GM10248 (cell line): ENCODE measurements around the gene RANBP17.

Experiments used
- CTCF ChIA-PET: fragments of 300-600 bp; sonication (Branson Sonifier 250); formaldehyde crosslinking; extraction: SDS; loops from one replicate; lab custom pipeline; 2021; ENCODE audit warnings: antibody characterized with exemption; lab: Yijun Ruan, JAX
- POLR2A ChIA-PET: fragments of 350-650 bp; sonication (Branson Sonifier 250); formaldehyde crosslinking; extraction: SDS; loops from one replicate; lab custom pipeline; 2020; ENCODE audit warnings: antibody characterized with exemption; lab: Yijun Ruan, JAX
- DNase-seq: peaks from one replicate; pipeline ENCODE4 v3.0.0; 2012; ENCODE audit errors: extremely low spot score
- CTCF ChIP-seq: IDR thresholded peaks from 2 replicates; pipeline ENCODE4 v1.5.1; 2012; ENCODE audit warnings: mild to moderate bottlenecking, low read depth; ENCODE audit errors: extremely low read depth, missing control alignments, control extremely low read depth

Gene RANBP17

GRCh38 chr5:171074747-171075146 lies 212.9 kb downstream of the RANBP17 start:
- DNase-seq = no peak
- TF ChIP-seq CTCF = no peak
- ChIA-PET POLR2A (no interaction called here), CTCF (no interaction called here)

- POLR2A ChIA-PET = no interaction called here
- DNase-seq = no peak
- TF ChIP-seq CTCF = no peak
- CTCF ChIA-PET = interaction anchor here (0.9 to 1.2 kb wide), 2 partner anchors 8 to 11 kb away, joined by 3 to 5 read pairs; no protein-coding TSS in a partner anchor
Measured at GRCh38 chr5:171080186-171080938, 218.5 kb downstream of the RANBP17 start.

GRCh38 chr5:171081319-171081718 lies 219.5 kb downstream of the RANBP17 start:
- no peak for DNase-seq
- CTCF ChIA-PET = interaction anchor here (0.9 to 1.2 kb wide), 2 partner anchors 9 to 10 kb away, joined by 3 to 5 read pairs; no protein-coding TSS in a partner anchor
- POLR2A ChIA-PET = no interaction called here
- TF ChIP-seq CTCF = no peak

- ChIA-PET CTCF (interaction anchor here (2.0 kb wide), 1 partner anchor 11 kb away, joined by 5 read pairs; no protein-coding TSS in a partner anchor), POLR2A (no interaction called here)
- DNase-seq = no peak
- no peak for TF ChIP-seq CTCF
Measured at GRCh38 chr5:171092194-171092593, 230.4 kb downstream of the RANBP17 start.

- no peak for TF ChIP-seq CTCF
- ChIA-PET CTCF (interaction anchor here (1.4 kb wide), 1 partner anchor 25 kb away, joined by 4 read pairs; no protein-coding TSS in a partner anchor), POLR2A (no interaction called here)
- no peak for DNase-seq
Measured at GRCh38 chr5:171093598-171093997, 231.8 kb downstream of the RANBP17 start.

- TF ChIP-seq CTCF = no peak
- ChIA-PET POLR2A (no interaction called here), CTCF (interaction anchor here (0.9 kb wide), 1 partner anchor 11 kb away, joined by 3 read pairs; no protein-coding TSS in a partner anchor)
- DNase-seq = no peak
Measured at GRCh38 chr5:171094356-171094755, 232.5 kb downstream of the RANBP17 start.
